ENCODE data around the gene MYO10.

- TF ChIP-seq, protein P1, sequence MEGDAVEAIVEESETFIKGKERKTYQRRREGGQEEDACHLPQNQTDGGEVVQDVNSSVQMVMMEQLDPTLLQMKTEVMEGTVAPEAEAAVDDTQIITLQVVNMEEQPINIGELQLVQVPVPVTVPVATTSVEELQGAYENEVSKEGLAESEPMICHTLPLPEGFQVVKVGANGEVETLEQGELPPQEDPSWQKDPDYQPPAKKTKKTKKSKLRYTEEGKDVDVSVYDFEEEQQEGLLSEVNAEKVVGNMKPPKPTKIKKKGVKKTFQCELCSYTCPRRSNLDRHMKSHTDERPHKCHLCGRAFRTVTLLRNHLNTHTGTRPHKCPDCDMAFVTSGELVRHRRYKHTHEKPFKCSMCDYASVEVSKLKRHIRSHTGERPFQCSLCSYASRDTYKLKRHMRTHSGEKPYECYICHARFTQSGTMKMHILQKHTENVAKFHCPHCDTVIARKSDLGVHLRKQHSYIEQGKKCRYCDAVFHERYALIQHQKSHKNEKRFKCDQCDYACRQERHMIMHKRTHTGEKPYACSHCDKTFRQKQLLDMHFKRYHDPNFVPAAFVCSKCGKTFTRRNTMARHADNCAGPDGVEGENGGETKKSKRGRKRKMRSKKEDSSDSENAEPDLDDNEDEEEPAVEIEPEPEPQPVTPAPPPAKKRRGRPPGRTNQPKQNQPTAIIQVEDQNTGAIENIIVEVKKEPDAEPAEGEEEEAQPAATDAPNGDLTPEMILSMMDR (IDR thresholded peaks at IDR 0.05): no peak
- no peak for TF ChIP-seq POLR2A (IDR thresholded peaks at IDR 0.05)
Observed at GRCh38 chr5:16787278-16787677, 148.8 kb downstream of the MYO10 start.

Measured in Peyer's patch (tissue), 4 donors.